ENCODE data around the gene SLIT3.

- TF ChIP-seq PCBP1 (IDR thresholded peaks at IDR 0.05; ENCODE audit: low read depth, low read length, poor library complexity, severe bottlenecking) (no peak), CREB1 (IDR thresholded peaks at IDR 0.05) (no peak), CREB1 (CRISPR knock-in tag; IDR thresholded peaks at IDR 0.05) (no peak), PTTG1 (tag; IDR thresholded peaks at IDR 0.05; ENCODE audit: low read depth) (no peak), PRPF4 (IDR thresholded peaks at IDR 0.05; ENCODE audit: insufficient read depth, low read depth, low read length, poor library complexity, severe bottlenecking) (no peak), CTCF (IDR thresholded peaks at IDR 0.05 in 2 of 3, conservative IDR thresholded peaks at IDR 0.05 in 1 of 3; ENCODE audit: insufficient read depth in 2 of 3, low read depth in 1 of 3, low read length in 3 of 3) (no peak), SP1 (CRISPR knock-in tag; IDR thresholded peaks at IDR 0.05) (no peak), ZNF408 (CRISPR knock-in tag; IDR thresholded peaks at IDR 0.05; ENCODE audit: low read depth) (no peak)
Observed at GRCh38 chr5:169202969-169203368, 98.0 kb downstream of the SLIT3 start.
